K562 (cell line): ENCODE data around the gene PLEKHG4B. TPM values are rescaled to one million over a fixed set of nuclear protein-coding genes. Genes with fewer than 3 reads are reported as not detected.

ENCODE experiments used
- PYGO2 ChIP-seq: fragments of 450-650 bp; IDR thresholded peaks from 2 replicates; pipeline ENCODE4 v1.6.1; 2016; ENCODE audit warnings: mild to moderate bottlenecking, missing genetic modification characterization, moderate library complexity, missing compliant biosample characterization
- REST ChIP-seq, 2 experiments: fragments of 450-650 bp; formaldehyde crosslinking in 1 of 2; IDR thresholded peaks; 2 replicates each; pipeline versions ENCODE4 v1.4.0 to v1.6.1; 2014 to 2020; ENCODE audit warnings: mild to moderate bottlenecking in 2 of 2, borderline replicate concordance in 1 of 2, low read depth in 1 of 2
- XRCC3 ChIP-seq: fragments of 450-650 bp; IDR thresholded peaks from 2 replicates; pipeline ENCODE4 v1.6.1; 2017; ENCODE audit warnings: mild to moderate bottlenecking, moderate library complexity
- ZC3H8 ChIP-seq: fragments of 450-650 bp; IDR thresholded peaks from 2 replicates; pipeline ENCODE4 v1.6.1; 2017
- ZNF239 ChIP-seq: fragments of 250-450 bp; sonication (Bioruptor Pico); IDR thresholded peaks from 2 replicates; pipeline ENCODE4 v1.4.0; 2020; ENCODE audit warnings: mild to moderate bottlenecking
- ZNF280B ChIP-seq: fragments of 250-450 bp; sonication (Bioruptor Pico); IDR thresholded peaks from 2 replicates; pipeline ENCODE4 v1.5.1; 2021; ENCODE audit warnings: mild to moderate bottlenecking
- polyA plus RNA-seq, 8 experiments: library from polyadenylated mRNA; depleted of rRNA in 4 of 8; stranded (reverse) in 5 of 8; unstranded in 3 of 8; fragments of >200 nt; fragmentation: Nextera tagmentation in 2 of 8; fragmentation: Illumina TruSeq in 1 of 8; extraction: Ambion mirVana in 2 of 8; extraction: Trizol in 1 of 8; gene quantifications; 2 replicates each; pipeline versions ENCODE4 v1.2.1 to v1.2.3, GENCODE V29; 2011 to 2014; ENCODE audit warnings: inconsistent platforms in 1 of 8, missing spikeins in 1 of 8
- total RNA-seq, 7 experiments: library from RNA; depleted of rRNA in 6 of 7; stranded (reverse); fragments of >200 nt in 6 of 7; fragmentation: Illumina TruSeq in 2 of 7; extraction: Trizol in 2 of 7; gene quantifications; 2 replicates each; pipeline versions ENCODE4 v1.2.1 to v1.2.3, GENCODE V29; 2011 to 2021; ENCODE audit warnings: low replicate concordance in 1 of 7
- TF ChIP-seq, protein P1 (sequence below): IDR thresholded peaks from 2 replicates; pipeline ENCODE4 v1.6.1; 2011; ENCODE audit warnings: borderline replicate concordance, low read depth, mild to moderate bottlenecking, moderate library complexity, low read length; ENCODE audit not compliant: insufficient read depth, poor library complexity, severe bottlenecking
- TF ChIP-seq, protein P2 (sequence below): fragments of 250-450 bp; sonication (Bioruptor Pico); IDR thresholded peaks from 2 replicates; pipeline ENCODE4 v1.8.0; 2022; ENCODE audit warnings: moderate library complexity, mild to moderate bottlenecking, inconsistent platforms
- TF ChIP-seq, protein P3 (sequence below): fragments of 450-650 bp; IDR thresholded peaks from 2 replicates; pipeline ENCODE4 v1.6.1; 2016; ENCODE audit warnings: mild to moderate bottlenecking

The PLEKHG4B gene
- total and polyA plus RNA-seq, 9 of the 15 experiments (the other 6 are each of a cell fraction or from before 2014, with no cell fraction given) = 0.02 TPM; not detected in 8

DNA sequence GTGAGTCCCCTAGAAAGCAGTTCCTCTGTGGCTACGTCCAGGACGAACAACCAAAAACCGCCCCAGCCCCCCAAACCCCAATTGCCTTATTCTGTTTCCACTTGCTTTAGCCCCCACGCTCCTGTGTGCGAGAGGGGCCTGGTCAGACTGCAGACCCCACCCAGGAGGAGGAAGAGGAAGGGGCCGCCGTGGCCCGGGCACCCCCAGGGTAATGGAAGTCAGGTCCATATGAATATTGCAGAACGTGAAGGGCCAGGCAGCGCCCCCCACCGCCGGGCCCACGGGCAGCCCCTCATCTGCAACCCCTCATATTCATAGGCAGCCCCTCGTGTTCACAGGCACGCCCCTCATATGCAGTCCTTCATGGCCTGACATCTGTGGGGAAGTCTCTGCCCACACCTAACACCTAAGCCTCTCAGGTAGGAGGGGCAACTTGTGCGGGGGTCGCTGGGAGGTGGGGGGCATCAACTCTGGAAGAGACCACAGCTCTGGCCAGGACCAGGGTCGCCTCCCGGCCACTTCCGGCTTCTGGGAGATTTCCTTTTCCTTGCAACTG is 37.7 kb upstream of the PLEKHG4B start (continued):
- TF ChIP-seq, protein P1, sequence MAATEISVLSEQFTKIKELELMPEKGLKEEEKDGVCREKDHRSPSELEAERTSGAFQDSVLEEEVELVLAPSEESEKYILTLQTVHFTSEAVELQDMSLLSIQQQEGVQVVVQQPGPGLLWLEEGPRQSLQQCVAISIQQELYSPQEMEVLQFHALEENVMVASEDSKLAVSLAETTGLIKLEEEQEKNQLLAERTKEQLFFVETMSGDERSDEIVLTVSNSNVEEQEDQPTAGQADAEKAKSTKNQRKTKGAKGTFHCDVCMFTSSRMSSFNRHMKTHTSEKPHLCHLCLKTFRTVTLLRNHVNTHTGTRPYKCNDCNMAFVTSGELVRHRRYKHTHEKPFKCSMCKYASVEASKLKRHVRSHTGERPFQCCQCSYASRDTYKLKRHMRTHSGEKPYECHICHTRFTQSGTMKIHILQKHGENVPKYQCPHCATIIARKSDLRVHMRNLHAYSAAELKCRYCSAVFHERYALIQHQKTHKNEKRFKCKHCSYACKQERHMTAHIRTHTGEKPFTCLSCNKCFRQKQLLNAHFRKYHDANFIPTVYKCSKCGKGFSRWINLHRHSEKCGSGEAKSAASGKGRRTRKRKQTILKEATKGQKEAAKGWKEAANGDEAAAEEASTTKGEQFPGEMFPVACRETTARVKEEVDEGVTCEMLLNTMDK = no peak
- no peak for TF ChIP-seq XRCC3
- TF ChIP-seq ZNF239 = no peak
- no peak for TF ChIP-seq PYGO2 (tag)
- TF ChIP-seq, protein P2, sequence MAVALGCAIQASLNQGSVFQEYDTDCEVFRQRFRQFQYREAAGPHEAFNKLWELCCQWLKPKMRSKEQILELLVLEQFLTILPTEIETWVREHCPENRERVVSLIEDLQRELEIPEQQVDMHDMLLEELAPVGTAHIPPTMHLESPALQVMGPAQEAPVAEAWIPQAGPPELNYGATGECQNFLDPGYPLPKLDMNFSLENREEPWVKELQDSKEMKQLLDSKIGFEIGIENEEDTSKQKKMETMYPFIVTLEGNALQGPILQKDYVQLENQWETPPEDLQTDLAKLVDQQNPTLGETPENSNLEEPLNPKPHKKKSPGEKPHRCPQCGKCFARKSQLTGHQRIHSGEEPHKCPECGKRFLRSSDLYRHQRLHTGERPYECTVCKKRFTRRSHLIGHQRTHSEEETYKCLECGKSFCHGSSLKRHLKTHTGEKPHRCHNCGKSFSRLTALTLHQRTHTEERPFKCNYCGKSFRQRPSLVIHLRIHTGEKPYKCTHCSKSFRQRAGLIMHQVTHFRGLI (CRISPR knock-in tag) = no peak
- no peak for TF ChIP-seq REST (IDR thresholded peaks at IDR 0.05; ENCODE audit: borderline replicate concordance)
- no peak for TF ChIP-seq REST (CRISPR knock-in tag; IDR thresholded peaks at IDR 0.05; ENCODE audit: low read depth)
- TF ChIP-seq ZNF280B (CRISPR knock-in tag) = no peak
- TF ChIP-seq ZC3H8 = no peak
- TF ChIP-seq, protein P3, sequence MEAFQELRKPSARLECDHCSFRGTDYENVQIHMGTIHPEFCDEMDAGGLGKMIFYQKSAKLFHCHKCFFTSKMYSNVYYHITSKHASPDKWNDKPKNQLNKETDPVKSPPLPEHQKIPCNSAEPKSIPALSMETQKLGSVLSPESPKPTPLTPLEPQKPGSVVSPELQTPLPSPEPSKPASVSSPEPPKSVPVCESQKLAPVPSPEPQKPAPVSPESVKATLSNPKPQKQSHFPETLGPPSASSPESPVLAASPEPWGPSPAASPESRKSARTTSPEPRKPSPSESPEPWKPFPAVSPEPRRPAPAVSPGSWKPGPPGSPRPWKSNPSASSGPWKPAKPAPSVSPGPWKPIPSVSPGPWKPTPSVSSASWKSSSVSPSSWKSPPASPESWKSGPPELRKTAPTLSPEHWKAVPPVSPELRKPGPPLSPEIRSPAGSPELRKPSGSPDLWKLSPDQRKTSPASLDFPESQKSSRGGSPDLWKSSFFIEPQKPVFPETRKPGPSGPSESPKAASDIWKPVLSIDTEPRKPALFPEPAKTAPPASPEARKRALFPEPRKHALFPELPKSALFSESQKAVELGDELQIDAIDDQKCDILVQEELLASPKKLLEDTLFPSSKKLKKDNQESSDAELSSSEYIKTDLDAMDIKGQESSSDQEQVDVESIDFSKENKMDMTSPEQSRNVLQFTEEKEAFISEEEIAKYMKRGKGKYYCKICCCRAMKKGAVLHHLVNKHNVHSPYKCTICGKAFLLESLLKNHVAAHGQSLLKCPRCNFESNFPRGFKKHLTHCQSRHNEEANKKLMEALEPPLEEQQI = no peak
